ENCODE measurements around the gene HEPHL1.
"Not testable (repeated sequence)": the region's sequence is repeated elsewhere in the genome, so short reads cannot be mapped to it uniquely, and the experiment has no call there.

The HEPHL1 gene

GRCh38 chr11:94088906-94089305, 67.8 kb downstream of the HEPHL1 start:
- no peak for DNase-seq (ENCODE audit: low read depth in 2 of 3, low spot score in 2 of 3)

GRCh38 chr11:94089341-94089740, 68.2 kb downstream of the HEPHL1 start:
- DNase-seq (ENCODE audit: low read depth in 2 of 3, low spot score in 2 of 3), result no peak

- DNase-seq (ENCODE audit: low read depth in 2 of 3, low spot score in 2 of 3), result no peak
Observed at GRCh38 chr11:94090401-94090800, 69.2 kb downstream of the HEPHL1 start.

GRCh38 chr11:94091091-94091490, 69.9 kb downstream of the HEPHL1 start:
- no peak for DNase-seq (ENCODE audit: low read depth in 2 of 3, low spot score in 2 of 3)

- DNase-seq (ENCODE audit: low read depth in 2 of 3, low spot score in 2 of 3), result no peak
Observed at GRCh38 chr11:94100253-94100652, 79.1 kb downstream of the HEPHL1 start.

- DNase-seq (ENCODE audit: low read depth in 2 of 3, low spot score in 2 of 3), result no peak
Observed at GRCh38 chr11:94103471-94103870, 82.3 kb downstream of the HEPHL1 start.

- no peak for DNase-seq (ENCODE audit: low read depth in 2 of 3, low spot score in 2 of 3)
Observed at GRCh38 chr11:94104734-94105133, 83.6 kb downstream of the HEPHL1 start.

- DNase-seq (ENCODE audit: low read depth in 2 of 3, low spot score in 2 of 3), result no peak
Observed at GRCh38 chr11:94106716-94107115, 85.6 kb downstream of the HEPHL1 start.

GRCh38 chr11:94107363-94107762, 86.2 kb downstream of the HEPHL1 start:
- no peak for DNase-seq (ENCODE audit: low read depth in 2 of 3, low spot score in 2 of 3)

GRCh38 chr11:94111241-94111640, 90.1 kb downstream of the HEPHL1 start:
- DNase-seq (ENCODE audit: low read depth in 2 of 3, low spot score in 2 of 3), result no peak

GRCh38 chr11:94111660-94112059, 90.5 kb downstream of the HEPHL1 start:
- DNase-seq (ENCODE audit: low read depth in 2 of 3, low spot score in 2 of 3), result no peak

GRCh38 chr11:94112206-94112953, 91.2 kb downstream of the HEPHL1 start:
- no peak for DNase-seq (ENCODE audit: low read depth in 2 of 3, low spot score in 2 of 3)

GRCh38 chr11:94117197-94117574, 96.0 kb downstream of the HEPHL1 start:
- DNase-seq (ENCODE audit: low read depth in 2 of 3, low spot score in 2 of 3), result no peak

- DNase-seq (ENCODE audit: low read depth in 2 of 3, low spot score in 2 of 3), result no peak
Observed at GRCh38 chr11:94117871-94118270, 96.7 kb downstream of the HEPHL1 start.

GRCh38 chr11:94119676-94120075, 98.5 kb downstream of the HEPHL1 start:
- DNase-seq (ENCODE audit: low read depth in 2 of 3, low spot score in 2 of 3), result not testable (repeated sequence)

GRCh38 chr11:94120516-94120915, 99.4 kb downstream of the HEPHL1 start:
- not testable (repeated sequence) for DNase-seq (ENCODE audit: low read depth in 2 of 3, low spot score in 2 of 3)

GRCh38 chr11:94120946-94121345, 99.8 kb downstream of the HEPHL1 start:
- no peak for DNase-seq (ENCODE audit: low read depth in 2 of 3, low spot score in 2 of 3)

GRCh38 chr11:94125407-94126115, 104.4 kb downstream of the HEPHL1 start:
- DNase-seq (ENCODE audit: low read depth in 2 of 3, low spot score in 2 of 3), result no peak

- no peak for DNase-seq (ENCODE audit: low read depth in 2 of 3, low spot score in 2 of 3)
Observed at GRCh38 chr11:94127638-94128037, 106.5 kb downstream of the HEPHL1 start.

- no peak for DNase-seq (ENCODE audit: low read depth in 2 of 3, low spot score in 2 of 3)
Observed at GRCh38 chr11:94128291-94128745, 107.2 kb downstream of the HEPHL1 start.

- peak; percentile 32 to 54 (median 49) for DNase-seq (ENCODE audit: low read depth in 2 of 3, low spot score in 2 of 3)
Observed at GRCh38 chr11:94128746-94129511, 107.8 kb downstream of the HEPHL1 start, which contains the start of gene PANX1. Gene PANX1, plus strand, starts transcription at chr11:94128841. Its CDS starts 472 bp downstream, at chr11:94129313.

All from activated CD8-positive, alpha-beta memory T cell treated with anti-CD3 and anti-CD28 coated beads for 48 hours (primary cell).